Type B pancreatic cell (in vitro differentiated cells): ENCODE data around the gene CSTPP1. TPM values are rescaled to one million over a fixed set of nuclear protein-coding genes. Genes with fewer than 3 reads are reported as not detected.

ENCODE experiments used
- DNase-seq: peaks from one replicate; pipeline ENCODE4 v3.0.0; 2021; ENCODE audit warnings: mixed read lengths; ENCODE audit not compliant: unreplicated experiment; ENCODE audit errors: extremely low spot score
- H3K27ac Mint-ChIP-seq: 2 replicates; pipeline ENCODE4 v1.8.0; 2021; ENCODE audit warnings: mild to moderate bottlenecking, mixed read lengths
- H3K27me3 Mint-ChIP-seq: 2 replicates; pipeline ENCODE4 v1.8.0; 2021; ENCODE audit warnings: mixed read lengths
- H3K36me3 Mint-ChIP-seq: 2 replicates; pipeline ENCODE4 v1.8.0; 2021; ENCODE audit warnings: mixed read lengths
- H3K4me1 Mint-ChIP-seq: one replicate; pipeline ENCODE4 v1.8.0; 2021; ENCODE audit warnings: mixed read lengths; ENCODE audit not compliant: unreplicated experiment
- H3K4me3 Mint-ChIP-seq: 2 replicates; pipeline ENCODE4 v1.8.0; 2021; ENCODE audit warnings: mild to moderate bottlenecking, mixed read lengths
- H3K9me3 Mint-ChIP-seq: 2 replicates; pipeline ENCODE4 v1.8.0; 2021; ENCODE audit warnings: mixed read lengths
- CTCF ChIP-seq: fragments of 200-600 bp; sonication (generic); conservative IDR thresholded peaks from 2 replicates; pipeline ENCODE4 v1.5.0; 2021; ENCODE audit warnings: antibody characterized with exemption, mild to moderate bottlenecking
- total RNA-seq: library from RNA; stranded (reverse); gene quantifications from 2 replicates; pipeline ENCODE4 v1.2.1, GENCODE V29; 2021; ENCODE audit warnings: low replicate concordance

CSTPP1 gene
- total RNA-seq, 1 donor from 2014 or later = 44.4 TPM

GRCh38 chr11:47127213-47127612 lies 190.7 kb downstream of the CSTPP1 start:
- TF ChIP-seq CTCF = no peak
- H3K27me3 Mint-ChIP-seq = no peaks in the 10 kb centered on the region

GRCh38 chr11:47130543-47130942 lies 194.0 kb downstream of the CSTPP1 start:
- H3K9me3 Mint-ChIP-seq = no peaks in the 10 kb centered on the region
- H3K4me3 Mint-ChIP-seq = no peak overlapping the region
- no peaks in the 10 kb centered on the region for H3K27me3 Mint-ChIP-seq
- peaks cover 7% of the 10 kb centered on the region for H3K4me1 Mint-ChIP-seq
- H3K27ac Mint-ChIP-seq = no peak overlapping the region
- no peak for TF ChIP-seq CTCF
- no peak for DNase-seq
- H3K36me3 Mint-ChIP-seq = no peaks in the 10 kb centered on the region

More at GRCh38 chr11:47127213-47127612, 190.7 kb downstream of the CSTPP1 start:
- H3K4me3 Mint-ChIP-seq = no peak overlapping the region
- no peaks in the 10 kb centered on the region for H3K9me3 Mint-ChIP-seq
- no peaks in the 10 kb centered on the region for H3K36me3 Mint-ChIP-seq
- no peak overlapping the region for H3K27ac Mint-ChIP-seq
- H3K4me1 Mint-ChIP-seq = peaks cover 21% of the 10 kb centered on the region
- no peak for DNase-seq

DNA sequence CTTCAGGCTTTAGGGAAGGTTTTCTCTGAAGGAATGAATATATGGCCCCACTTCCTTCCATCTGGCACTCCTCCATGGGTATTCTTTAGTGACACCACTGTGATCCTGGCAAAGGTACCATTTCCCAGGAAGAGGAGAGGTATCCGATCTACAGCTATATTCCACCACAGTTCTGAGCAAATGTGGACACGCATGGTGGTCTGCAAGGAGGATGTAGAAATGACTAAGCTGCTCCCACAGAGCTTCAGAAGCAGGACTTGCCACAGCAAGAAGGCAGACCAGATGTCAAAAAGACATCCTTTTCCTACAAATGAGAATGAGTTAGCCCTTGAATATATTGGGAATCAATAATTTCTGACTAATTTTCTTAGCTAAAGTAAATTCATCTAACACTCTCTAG lies 194.6 kb downstream of the CSTPP1 start:
- TF ChIP-seq CTCF = no peak
- no peaks in the 10 kb centered on the region for H3K27me3 Mint-ChIP-seq
- no peaks in the 10 kb centered on the region for H3K36me3 Mint-ChIP-seq
- no peak for DNase-seq
- peaks cover 7% of the 10 kb centered on the region for H3K4me1 Mint-ChIP-seq
- H3K9me3 Mint-ChIP-seq = no peaks in the 10 kb centered on the region
- H3K4me3 Mint-ChIP-seq = no peak overlapping the region
- no peak overlapping the region for H3K27ac Mint-ChIP-seq

- no peak overlapping the region for H3K27ac Mint-ChIP-seq
- H3K27me3 Mint-ChIP-seq = no peaks in the 10 kb centered on the region
- H3K4me1 Mint-ChIP-seq = peaks cover 11% of the 10 kb centered on the region
- H3K36me3 Mint-ChIP-seq = peaks cover 4% of the 10 kb centered on the region
- TF ChIP-seq CTCF = no peak
- H3K9me3 Mint-ChIP-seq = no peaks in the 10 kb centered on the region
- no peak overlapping the region for H3K4me3 Mint-ChIP-seq
- DNase-seq = no peak
Observed at GRCh38 chr11:47132490-47132889, 195.9 kb downstream of the CSTPP1 start.

DNA sequence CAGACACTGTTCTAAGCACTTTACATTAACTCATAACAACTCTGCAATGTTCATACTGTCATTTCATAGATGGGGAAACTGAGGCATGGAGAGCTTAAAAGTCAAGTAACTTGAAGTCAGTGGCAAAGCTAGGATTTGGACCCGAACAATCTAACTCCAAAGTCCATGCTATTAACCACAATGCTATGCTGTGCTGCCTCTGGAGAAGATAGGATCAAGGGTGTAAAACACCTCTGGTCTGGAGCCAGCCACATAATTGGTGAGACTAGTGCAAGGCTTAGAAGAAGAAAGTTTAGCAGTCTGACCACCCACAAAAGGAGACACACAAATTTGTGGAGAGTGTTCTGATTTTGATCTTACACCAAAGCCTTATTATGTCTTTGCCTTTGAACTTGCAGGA lies 196.4 kb downstream of the CSTPP1 start:
- DNase-seq = no peak
- Mint-ChIP-seq H3K4me1 (peaks cover 11% of the 10 kb centered on the region), H3K4me3 (no peak overlapping the region), H3K36me3 (peaks cover 9% of the 10 kb centered on the region), H3K9me3 (no peaks in the 10 kb centered on the region), H3K27ac (no peak overlapping the region), H3K27me3 (no peaks in the 10 kb centered on the region)
- TF ChIP-seq CTCF = no peak

GRCh38 chr11:47136327-47136726 lies 199.8 kb downstream of the CSTPP1 start:
- DNase-seq = no peak
- no peaks in the 10 kb centered on the region for H3K9me3 Mint-ChIP-seq
- H3K36me3 Mint-ChIP-seq = peaks cover 15% of the 10 kb centered on the region
- no peak overlapping the region for H3K4me3 Mint-ChIP-seq
- H3K4me1 Mint-ChIP-seq = peaks cover 4% of the 10 kb centered on the region
- no peak overlapping the region for H3K27ac Mint-ChIP-seq
- H3K27me3 Mint-ChIP-seq = no peaks in the 10 kb centered on the region
- TF ChIP-seq CTCF = no peak
